HG03108 (cell line): ENCODE measurements around the gene MEOX2.

ENCODE experiments used
- ATAC-seq: cut with Tn5 transposase; IDR thresholded peaks from one replicate; pipeline ENCODE4 v1.9.1; 2021; ENCODE audit warnings: moderate library complexity; ENCODE audit not compliant: unreplicated experiment

Gene MEOX2

GRCh38 chr7:15681631-15682030 lies 4.9 kb downstream of the MEOX2 start:
- no peak for ATAC-seq

GRCh38 chr7:15681186-15681585 lies 5.3 kb downstream of the MEOX2 start:
- no peak for ATAC-seq

- no peak for ATAC-seq
Observed at GRCh38 chr7:15680446-15680845, 6.0 kb downstream of the MEOX2 start.

GRCh38 chr7:15679306-15679705 lies 7.2 kb downstream of the MEOX2 start:
- no peak for ATAC-seq

GRCh38 chr7:15678653-15679052 lies 7.8 kb downstream of the MEOX2 start:
- no peak for ATAC-seq

GRCh38 chr7:15675379-15675778 lies 11.1 kb downstream of the MEOX2 start:
- no peak for ATAC-seq

GRCh38 chr7:15674586-15674985 lies 11.9 kb downstream of the MEOX2 start:
- ATAC-seq = no peak

- no peak for ATAC-seq
Observed at GRCh38 chr7:15669443-15670090, 16.9 kb downstream of the MEOX2 start.

- no peak for ATAC-seq
Observed at GRCh38 chr7:15667991-15668390, 18.5 kb downstream of the MEOX2 start.

- ATAC-seq = no peak
Observed at GRCh38 chr7:15662451-15662850, 24.0 kb downstream of the MEOX2 start.

- ATAC-seq = no peak
Observed at GRCh38 chr7:15658247-15658646, 28.2 kb downstream of the MEOX2 start.

GRCh38 chr7:15652776-15653290 lies 33.6 kb downstream of the MEOX2 start:
- no peak for ATAC-seq

- no peak for ATAC-seq
Observed at GRCh38 chr7:15651693-15652092, 34.8 kb downstream of the MEOX2 start.

- ATAC-seq = no peak
Observed at GRCh38 chr7:15650787-15651186, 35.7 kb downstream of the MEOX2 start.

GRCh38 chr7:15648461-15648961 lies 38.0 kb downstream of the MEOX2 start:
- ATAC-seq = no peak

- no peak for ATAC-seq
Observed at GRCh38 chr7:15647309-15647708, 39.2 kb downstream of the MEOX2 start.

- ATAC-seq = no peak
Observed at GRCh38 chr7:15643000-15643705, 43.3 kb downstream of the MEOX2 start.

GRCh38 chr7:15628876-15629275 lies 57.6 kb downstream of the MEOX2 start:
- no peak for ATAC-seq

GRCh38 chr7:15626041-15626440 lies 60.4 kb downstream of the MEOX2 start:
- ATAC-seq = no peak

- no peak for ATAC-seq
Observed at GRCh38 chr7:15625466-15625865, 61.0 kb downstream of the MEOX2 start.

GRCh38 chr7:15621468-15621867 lies 65.0 kb downstream of the MEOX2 start:
- ATAC-seq = no peak

GRCh38 chr7:15620491-15621185 lies 65.8 kb downstream of the MEOX2 start:
- ATAC-seq = no peak
